HG02970 (cell line): ENCODE results near the gene ZNF3.

Experiments
- ATAC-seq: cut with Tn5 transposase; IDR thresholded peaks from one replicate; pipeline ENCODE4 v1.9.1; 2021; ENCODE audit warnings: mild to moderate bottlenecking, moderate library complexity, moderate number of reproducible peaks; ENCODE audit not compliant: unreplicated experiment, low FRiP score

The ZNF3 gene

DNA sequence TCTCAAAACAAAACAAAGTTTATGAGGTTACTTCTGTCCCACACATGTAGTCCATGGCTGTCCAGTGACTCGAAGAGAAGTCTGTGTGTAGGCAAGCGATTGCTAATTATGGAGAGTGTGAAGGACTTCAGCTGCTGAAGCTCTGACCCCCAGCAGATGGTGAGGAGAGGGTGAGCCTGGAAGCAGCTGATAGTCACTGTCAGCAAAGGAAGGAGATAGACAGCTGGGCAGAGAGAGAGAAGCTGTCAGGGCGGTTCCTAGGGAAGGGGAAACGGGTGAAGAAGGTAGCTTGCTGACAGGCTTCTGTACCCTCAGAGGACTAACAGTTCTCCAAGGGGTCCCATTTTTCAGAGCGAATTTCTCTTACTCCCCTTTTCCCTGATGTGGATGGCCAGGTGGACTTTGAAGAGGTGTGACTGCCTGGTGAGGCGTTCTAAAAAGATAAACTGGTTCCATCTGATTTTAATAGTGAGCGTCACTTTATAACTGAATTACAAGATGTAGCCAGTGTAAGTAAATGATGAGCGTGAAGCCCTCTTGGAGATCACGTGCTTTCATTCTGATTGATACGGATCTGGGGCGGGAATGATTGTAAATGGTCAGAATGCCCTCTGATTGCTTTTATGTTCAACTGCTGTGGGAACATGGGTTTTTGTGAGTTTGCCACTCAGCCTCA is 19.9 kb downstream of the ZNF3 start:
- ATAC-seq: no peak

DNA sequence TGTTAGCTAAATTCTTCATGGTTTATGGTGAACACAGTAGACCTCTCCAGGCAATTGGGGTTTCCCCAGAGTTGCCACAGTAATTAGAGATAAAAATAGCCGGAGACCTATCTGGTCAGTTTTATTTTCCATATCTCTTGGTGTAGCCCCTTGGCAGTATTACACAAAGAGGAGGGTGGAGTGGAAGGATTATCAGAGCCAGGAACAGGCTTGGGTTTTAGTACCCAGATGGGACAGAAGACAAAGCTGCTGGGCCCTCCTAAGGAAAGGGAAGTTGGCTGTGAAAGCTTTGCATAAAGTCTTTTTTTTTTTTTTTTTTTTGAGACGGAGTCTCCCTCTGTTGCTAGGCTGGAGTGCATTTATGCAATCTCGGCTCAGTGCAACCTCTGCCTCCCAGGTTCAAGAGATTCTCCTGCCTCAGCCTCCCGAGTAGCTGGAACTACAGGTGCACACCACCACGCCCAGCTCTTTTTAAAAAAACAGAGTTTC is 22.2 kb downstream of the ZNF3 start:
- no peak for ATAC-seq

DNA sequence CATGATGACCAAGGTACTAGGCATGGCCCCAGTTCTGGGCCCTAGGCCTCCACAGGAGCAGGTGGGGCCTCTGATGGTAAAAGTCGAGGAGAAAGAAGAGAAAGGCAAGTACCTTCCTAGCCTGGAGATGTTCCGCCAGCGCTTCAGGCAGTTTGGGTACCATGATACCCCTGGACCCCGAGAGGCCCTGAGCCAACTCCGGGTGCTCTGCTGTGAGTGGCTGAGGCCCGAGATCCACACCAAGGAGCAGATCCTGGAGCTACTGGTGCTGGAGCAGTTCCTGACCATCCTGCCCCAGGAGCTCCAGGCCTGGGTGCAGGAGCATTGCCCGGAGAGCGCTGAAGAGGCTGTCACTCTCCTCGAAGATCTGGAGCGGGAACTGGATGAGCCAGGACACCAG is 24.5 kb downstream of the ZNF3 start:
- no peak for ATAC-seq

DNA sequence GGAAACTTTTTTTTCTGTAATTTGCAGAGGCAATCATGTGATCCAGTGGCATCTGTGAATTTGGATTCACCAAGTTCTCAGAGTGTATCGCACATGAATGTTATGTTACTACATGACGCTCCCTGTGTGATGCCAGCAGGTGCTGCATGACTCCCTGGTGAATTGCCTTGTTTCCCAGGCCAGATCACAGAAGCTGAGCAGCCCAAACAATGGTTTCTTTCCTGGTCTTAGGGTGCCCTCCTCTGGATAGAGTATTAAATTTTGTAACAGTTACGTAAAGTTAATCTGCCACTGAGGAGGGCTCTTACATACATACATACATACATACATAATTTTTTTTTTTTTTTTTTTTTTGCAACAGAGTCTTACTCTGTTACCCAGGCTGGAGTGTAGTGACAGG is 28.3 kb downstream of the ZNF3 start:
- no peak for ATAC-seq

DNA sequence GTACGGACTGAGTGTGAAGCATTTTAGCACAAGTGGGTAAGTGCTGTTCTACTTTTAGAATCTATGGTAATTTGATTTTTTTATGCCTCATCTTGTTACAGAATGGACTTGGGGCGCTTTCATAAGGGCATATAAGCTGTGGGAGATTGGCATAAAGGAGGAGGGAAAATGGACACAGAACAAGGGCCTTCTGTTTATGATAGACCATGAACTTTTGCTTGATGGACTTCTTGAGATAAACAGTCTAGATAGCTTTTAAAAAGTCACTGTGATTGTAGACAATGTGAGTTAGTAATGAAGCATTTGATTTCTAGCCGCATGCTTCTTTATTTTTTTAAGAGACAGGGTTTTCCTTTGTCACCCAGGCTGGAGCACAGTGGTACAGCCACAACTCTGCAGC is 29.9 kb downstream of the ZNF3 start:
- ATAC-seq: no peak

DNA sequence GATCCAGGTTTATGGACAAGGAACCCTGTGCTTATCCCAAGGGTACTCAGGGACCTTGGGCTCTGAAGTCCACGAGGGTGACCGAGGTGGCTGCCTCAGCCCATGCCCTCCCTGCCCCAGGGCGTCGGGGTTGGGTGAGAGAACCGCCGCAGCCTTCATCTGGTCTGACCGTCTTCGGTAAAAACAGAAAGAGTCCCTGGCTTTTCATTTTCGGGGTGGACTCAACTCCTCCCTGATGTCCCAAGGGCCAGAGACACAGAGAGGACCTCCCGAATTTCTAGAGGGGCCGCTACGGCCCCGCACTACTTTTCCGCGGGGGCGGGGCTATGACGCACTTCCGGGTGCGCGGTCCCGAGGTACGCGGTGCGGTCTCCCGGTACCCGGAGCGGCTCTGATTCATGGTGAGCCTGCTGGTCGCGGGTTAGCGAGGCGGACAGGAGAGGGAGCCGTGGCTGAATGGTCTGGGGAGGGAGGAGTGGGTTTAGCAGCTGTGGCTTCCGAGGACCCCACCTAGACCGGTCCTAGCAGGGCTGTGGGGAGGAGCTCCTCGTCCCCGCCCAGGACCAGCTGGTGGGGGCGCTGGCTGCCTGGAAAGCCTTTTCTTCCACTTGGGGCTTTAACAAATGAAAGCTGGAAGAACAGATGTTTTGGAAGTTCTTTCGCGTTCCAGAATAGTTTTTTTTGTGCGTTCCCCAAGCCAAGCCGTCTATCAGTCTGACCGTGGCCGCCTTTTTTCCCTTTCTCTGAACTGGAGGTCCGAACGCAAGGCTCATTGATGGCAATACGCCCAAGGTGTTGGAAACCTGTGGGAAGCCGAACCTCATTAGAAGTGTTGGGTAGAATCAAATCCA is 31.9 kb downstream of the ZNF3 start, which contains the start of gene ZSCAN21:
Gene ZSCAN21 (plus strand): TSS at position 334 of the 851 bp plus-strand sequence. CDS start 7,233 bp downstream, outside the sequence.
- ATAC-seq: peak; percentile 84

DNA sequence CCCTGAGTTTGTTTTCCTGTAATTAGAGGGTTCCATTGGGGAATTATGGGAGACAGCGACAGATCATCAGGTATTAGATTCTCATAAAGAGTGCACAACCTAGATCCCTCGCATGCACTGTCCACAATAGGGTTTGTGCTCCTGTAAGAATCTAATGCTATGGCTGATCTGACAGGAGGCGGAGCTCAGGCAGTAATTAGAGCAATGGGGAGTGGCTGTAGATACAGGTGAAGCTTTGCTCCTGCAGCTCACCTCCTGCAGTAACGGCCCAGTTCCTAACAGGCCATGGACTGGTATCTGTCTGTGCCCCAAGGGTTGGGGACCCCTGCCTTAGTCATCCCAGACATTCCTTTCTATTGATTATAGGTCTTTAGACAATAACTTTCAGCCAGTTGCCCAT is 32.8 kb downstream of the ZNF3 start:
- ATAC-seq: no peak

DNA sequence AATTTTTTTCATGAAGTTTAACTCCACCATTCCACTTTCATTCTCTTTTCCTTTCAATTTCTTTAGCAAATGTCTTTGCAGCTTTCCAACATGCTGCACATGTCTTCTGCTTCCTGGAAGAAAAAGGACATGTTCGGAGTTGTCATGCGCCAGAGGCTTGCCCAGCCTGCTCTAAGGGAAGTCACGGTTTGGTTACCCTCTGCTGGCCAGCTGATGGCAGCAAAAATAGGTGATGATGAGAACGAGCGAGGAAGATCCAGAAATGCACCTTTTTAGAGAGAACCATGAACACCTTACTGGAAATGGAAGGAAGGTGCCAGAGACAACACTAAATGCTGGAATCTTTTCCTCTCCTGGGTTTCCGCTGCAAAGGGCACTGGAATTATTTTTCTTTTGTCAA is 36.8 kb downstream of the ZNF3 start:
- ATAC-seq: no peak

DNA sequence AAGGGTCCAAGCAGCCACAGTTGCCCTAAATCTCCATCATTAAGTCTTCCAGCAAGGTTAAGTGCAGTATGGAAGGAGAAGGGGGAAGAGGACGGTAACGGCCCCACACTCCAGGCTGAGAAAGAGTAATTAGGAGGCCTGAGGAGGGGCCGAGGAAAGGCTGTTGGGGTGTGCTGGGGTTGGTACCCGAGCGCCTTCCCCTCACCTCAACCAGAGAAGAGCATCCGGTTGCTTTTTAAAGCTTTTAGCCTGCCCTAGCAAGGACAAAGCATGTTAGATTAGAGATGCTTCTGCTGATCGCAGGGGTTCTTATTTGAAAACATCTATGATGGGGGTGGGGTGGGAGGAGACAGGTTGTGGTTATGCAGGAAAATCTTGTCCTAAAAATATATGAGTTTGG is 40.9 kb downstream of the ZNF3 start:
- ATAC-seq: no peak

DNA sequence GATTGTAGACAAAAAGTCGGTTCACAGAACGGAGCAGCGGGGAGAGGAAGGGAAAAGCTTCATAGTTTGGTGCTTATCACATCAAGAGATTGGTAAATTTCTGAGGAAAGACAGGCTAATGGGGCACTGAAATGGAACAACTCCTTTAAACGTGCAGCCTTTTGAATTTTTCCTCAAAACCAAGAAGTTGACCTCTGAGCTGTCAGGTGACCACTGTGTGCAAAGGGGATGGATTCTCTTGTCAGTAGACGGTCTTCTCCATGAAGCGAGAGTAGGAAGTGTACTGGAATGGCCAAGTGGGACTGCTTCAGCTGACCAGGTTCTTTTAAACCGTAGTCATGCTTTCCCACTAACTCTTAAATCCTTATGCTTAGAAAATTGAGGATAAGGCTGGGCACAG is 43.2 kb downstream of the ZNF3 start:
- no peak for ATAC-seq

DNA sequence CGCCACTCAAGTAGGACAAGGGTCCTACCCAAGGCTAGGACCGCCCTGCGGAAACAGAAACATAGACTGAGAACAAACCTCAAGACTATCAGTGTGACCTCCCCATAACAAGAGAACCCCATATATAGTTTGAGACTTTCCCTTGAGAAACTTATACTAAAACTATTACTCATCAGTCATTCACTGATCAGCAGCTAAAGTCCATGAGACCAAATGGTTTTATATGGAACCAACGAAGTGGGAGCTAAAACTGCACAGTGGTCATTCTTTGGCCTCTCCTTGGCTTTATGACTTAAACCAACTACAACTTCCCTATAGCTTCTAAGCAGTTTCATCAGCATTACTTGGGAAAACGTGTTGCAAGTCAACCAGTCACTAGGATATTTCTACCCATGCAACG is 45.6 kb downstream of the ZNF3 start:
- ATAC-seq: no peak

DNA sequence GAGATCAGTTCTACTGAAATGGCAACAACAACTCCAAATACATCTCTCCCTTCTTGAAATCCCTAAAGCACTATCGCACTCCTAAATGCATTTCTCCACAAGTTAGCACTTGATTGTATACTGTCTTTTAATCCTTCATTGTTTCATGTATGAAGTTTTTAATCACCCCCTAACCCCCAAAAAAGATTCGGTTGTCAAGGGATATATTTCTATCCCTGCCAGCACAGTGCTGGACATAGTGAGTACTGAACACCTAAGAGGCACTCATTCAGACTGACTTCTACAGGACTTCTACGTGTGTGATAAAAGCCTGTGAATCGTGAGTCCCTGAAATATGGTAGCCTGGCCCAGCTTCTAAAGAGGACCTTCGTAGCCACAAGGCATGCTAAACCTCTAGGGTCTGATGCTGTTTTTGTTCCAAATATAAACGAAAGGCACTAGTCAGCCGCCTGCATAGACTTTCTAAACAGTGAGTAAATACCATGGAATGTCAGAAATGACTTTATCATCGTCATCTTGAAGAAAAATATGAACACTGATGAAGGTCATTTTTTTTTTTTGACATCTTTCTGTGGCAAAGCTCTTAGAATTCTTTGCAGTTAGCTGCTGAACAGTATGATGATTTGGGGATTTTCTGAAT is 46.5 kb downstream of the ZNF3 start:
- no peak for ATAC-seq

DNA sequence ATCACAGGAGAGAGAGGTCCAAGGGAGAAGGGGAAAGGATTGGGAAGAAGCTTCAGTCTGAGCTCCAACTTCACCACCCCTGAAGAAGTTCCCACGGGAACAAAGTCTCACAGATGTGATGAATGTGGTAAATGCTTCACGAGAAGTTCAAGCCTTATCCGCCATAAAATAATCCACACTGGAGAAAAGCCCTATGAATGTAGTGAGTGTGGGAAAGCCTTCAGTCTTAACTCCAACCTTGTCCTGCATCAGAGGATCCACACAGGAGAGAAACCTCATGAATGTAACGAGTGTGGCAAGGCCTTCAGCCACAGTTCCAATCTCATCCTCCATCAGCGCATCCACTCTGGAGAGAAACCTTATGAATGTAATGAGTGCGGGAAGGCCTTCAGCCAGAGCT is 48.0 kb downstream of the ZNF3 start:
- no peak for ATAC-seq

DNA sequence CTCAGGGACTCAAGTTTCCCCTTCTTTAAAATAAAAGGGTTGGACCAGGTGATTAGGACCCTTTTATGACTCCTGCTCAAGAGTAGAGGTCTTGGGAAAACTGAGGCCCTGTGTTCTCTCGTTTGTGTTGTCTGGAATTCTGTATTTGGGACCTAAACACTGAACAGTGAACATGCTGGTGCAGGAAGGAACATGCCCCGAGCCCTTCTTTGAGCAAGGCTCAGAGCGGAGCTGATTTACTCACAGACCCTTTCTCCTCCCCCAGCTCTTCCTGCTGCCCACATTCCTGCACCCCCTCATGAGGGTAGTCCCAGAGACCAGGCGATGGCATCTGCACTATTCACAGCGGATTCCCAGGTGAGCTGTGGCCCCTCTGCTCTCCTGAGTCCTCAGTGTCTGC is 51.9 kb downstream of the ZNF3 start:
- ATAC-seq: no peak

DNA sequence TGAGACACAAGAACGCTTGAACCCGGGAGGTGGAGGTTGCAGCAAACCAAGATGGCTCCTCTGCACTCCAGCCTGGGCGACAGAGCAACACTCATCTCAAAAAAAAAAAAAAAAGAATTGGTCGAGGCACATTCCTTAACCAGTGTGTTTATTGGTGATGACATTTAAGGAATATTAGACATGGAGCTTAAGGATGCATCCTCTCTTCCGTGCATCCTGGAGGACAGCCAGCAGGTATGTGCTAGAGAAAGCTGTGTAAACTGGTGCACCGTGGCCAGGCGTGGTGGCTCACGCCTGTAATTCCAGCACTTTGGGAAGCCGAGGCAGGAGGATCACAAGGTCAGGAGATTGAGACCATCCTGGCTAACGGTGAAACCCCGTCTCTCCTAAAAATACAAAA is 54.3 kb downstream of the ZNF3 start:
- ATAC-seq: no peak

DNA sequence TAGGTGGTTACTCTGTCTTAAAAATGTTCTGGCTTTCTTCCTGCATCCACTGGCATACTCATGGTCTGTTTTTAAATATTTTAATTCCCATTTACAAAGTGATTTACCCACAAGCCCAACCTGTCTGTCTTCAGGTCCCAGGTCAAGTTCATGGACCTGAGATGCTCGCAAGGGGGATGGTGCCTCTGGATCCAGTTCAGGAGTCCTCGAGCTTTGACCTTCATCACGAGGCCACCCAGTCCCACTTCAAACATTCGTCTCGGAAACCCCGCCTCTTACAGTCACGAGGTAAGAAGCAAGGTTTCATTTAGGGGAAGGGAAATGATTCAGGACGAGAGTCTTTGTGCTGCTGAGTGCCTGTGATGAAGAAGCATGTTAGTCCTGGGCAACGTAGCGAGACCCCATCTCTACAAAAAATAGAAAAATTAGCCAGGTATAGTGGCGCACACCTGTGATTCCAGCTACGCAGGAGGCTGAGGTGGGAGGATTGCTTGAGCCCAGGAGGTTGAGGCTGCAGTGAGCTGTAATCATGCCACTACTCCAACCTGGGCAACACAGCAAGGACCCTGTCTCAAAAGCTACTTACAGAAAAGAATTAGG is 57.4 kb downstream of the ZNF3 start:
- no peak for ATAC-seq

DNA sequence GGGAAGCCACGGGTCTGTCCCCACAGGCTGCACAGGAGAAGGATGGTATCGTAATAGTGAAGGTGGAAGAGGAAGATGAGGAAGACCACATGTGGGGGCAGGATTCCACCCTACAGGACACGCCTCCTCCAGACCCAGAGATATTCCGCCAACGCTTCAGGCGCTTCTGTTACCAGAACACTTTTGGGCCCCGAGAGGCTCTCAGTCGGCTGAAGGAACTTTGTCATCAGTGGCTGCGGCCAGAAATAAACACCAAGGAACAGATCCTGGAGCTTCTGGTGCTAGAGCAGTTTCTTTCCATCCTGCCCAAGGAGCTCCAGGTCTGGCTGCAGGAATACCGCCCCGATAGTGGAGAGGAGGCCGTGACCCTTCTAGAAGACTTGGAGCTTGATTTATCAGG is 58.0 kb downstream of the ZNF3 start:
- no peak for ATAC-seq

DNA sequence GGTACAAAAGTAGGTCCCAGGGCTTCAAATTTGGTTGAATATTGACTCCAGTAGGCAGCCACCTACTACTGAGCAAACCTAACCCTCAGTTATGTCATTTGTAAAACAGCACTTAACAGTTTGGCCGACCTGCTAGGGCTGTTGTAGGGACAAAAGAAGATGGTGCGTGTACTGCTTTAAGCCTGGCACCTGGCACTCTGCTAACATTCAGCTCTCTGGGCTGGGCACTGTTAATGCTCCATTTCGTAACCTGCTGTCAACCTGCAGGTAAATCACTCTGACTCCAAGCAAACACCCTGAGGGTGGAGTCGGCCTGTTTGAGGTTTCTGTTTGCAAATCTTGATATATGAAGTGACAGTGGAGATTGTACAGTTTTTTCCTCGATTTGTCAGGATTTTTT is 58.9 kb downstream of the ZNF3 start:
- ATAC-seq: no peak

DNA sequence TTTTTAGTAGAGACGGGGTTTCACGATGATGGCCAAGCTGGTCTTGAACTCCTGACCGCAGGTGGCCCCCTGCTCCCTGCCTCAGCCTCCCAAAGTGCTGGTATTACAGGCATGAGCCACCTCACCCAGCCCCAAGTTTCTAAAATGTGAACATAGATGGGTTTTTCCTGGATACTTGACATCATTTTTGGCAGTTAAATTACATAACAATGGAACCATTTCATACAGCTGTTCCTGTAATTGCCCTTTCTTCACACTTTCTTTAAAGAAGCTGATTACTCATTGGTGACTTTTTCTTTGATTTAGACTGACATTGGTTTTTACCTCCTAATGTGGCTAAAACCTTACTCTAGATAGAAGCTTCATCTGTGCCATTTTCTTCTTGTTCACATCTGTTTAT is 60.2 kb downstream of the ZNF3 start:
- no peak for ATAC-seq
